ENCODE results near the gene FGR.

The FGR gene

GRCh38 chr1:27583479-27583878 is 51.5 kb downstream of the FGR start:
- DNase-seq, result no peak

- no peak for DNase-seq
These were observed 53.2 kb downstream of the FGR start for GRCh38 chr1:27581823-27582243.

GRCh38 chr1:27577504-27578188 is 57.3 kb downstream of the FGR start:
- no peak for DNase-seq

GRCh38 chr1:27576806-27577227 is 58.2 kb downstream of the FGR start:
- DNase-seq, result no peak

- DNase-seq, result no peak
These were observed 59.1 kb downstream of the FGR start for GRCh38 chr1:27575840-27576331.

GRCh38 chr1:27574871-27575831 is 59.8 kb downstream of the FGR start:
- no peak for DNase-seq

- DNase-seq, result no peak
These were observed 60.8 kb downstream of the FGR start for GRCh38 chr1:27574001-27574781.

- no peak for DNase-seq
These were observed 62.1 kb downstream of the FGR start for GRCh38 chr1:27572679-27573426.

GRCh38 chr1:27572019-27572678 is 62.8 kb downstream of the FGR start:
- DNase-seq, result no peak

- DNase-seq, result no peak
These were observed 63.5 kb downstream of the FGR start for GRCh38 chr1:27571439-27572018.

- DNase-seq, result no peak
These were observed 64.2 kb downstream of the FGR start for GRCh38 chr1:27570784-27571183.

- DNase-seq, result no peak
These were observed 64.6 kb downstream of the FGR start for GRCh38 chr1:27570356-27570755.

GRCh38 chr1:27569506-27570291 is 65.3 kb downstream of the FGR start:
- no peak for DNase-seq

- DNase-seq, result no peak
These were observed 65.9 kb downstream of the FGR start for GRCh38 chr1:27569088-27569460.

- peak; percentile 98 for DNase-seq
These were observed 66.5 kb downstream of the FGR start for GRCh38 chr1:27568300-27569087.

- DNase-seq, result no peak
These were observed 67.0 kb downstream of the FGR start for GRCh38 chr1:27567971-27568299.

GRCh38 chr1:27567146-27567526 is 67.8 kb downstream of the FGR start:
- no peak for DNase-seq

- DNase-seq, result no peak
These were observed 68.4 kb downstream of the FGR start for GRCh38 chr1:27566462-27567145.
